ENCODE results near the gene ADGRG6.
"Not testable (repeated sequence)": the region's sequence is repeated elsewhere in the genome, so short reads cannot be mapped to it uniquely, and the experiment has no call there.

Gene ADGRG6

GRCh38 chr6:142343938-142344337 lies 42.1 kb downstream of the ADGRG6 start:
- FAIRE-seq, result no peak
- no peak for DNase-seq (ENCODE audit: low spot score)

- FAIRE-seq, result no peak
Measured at GRCh38 chr6:142345261-142345660, 43.5 kb downstream of the ADGRG6 start.

DNA sequence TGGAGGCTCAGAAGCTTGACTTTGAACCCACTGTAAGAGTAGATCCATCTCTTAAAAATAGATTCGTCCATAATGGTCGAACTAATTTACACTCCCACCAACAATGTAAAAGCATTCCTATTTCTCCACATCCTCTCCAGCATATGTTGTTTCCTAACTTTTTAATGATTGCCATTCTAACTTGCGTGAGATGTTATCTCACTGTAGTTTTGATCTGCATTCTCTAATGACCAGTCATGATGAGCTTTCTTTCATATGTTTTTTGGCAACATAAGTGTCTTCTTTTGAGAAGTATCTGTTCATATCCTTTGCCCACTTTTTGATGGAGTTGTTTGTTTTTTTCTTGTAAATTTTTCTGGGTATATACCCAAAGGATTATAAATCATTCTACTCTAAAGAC lies 44.4 kb downstream of the ADGRG6 start:
- not testable (repeated sequence) for FAIRE-seq; DNase-seq (ENCODE audit: low spot score)

More at GRCh38 chr6:142345261-142345660, 43.5 kb downstream of the ADGRG6 start:
- no peak for DNase-seq (ENCODE audit: low spot score)

GRCh38 chr6:142349215-142349823 lies 47.5 kb downstream of the ADGRG6 start:
- FAIRE-seq (no peak), DNase-seq (ENCODE audit: low spot score) (no peak)

GRCh38 chr6:142350309-142350708 lies 48.5 kb downstream of the ADGRG6 start:
- FAIRE-seq (no peak), DNase-seq (ENCODE audit: low spot score) (no peak)

- FAIRE-seq, result no peak
- no peak for DNase-seq (ENCODE audit: low spot score)
Measured at GRCh38 chr6:142353690-142354089, 51.9 kb downstream of the ADGRG6 start.

GRCh38 chr6:142354650-142355049 lies 52.8 kb downstream of the ADGRG6 start:
- DNase-seq (ENCODE audit: low spot score) (no peak), FAIRE-seq (no peak)

DNA sequence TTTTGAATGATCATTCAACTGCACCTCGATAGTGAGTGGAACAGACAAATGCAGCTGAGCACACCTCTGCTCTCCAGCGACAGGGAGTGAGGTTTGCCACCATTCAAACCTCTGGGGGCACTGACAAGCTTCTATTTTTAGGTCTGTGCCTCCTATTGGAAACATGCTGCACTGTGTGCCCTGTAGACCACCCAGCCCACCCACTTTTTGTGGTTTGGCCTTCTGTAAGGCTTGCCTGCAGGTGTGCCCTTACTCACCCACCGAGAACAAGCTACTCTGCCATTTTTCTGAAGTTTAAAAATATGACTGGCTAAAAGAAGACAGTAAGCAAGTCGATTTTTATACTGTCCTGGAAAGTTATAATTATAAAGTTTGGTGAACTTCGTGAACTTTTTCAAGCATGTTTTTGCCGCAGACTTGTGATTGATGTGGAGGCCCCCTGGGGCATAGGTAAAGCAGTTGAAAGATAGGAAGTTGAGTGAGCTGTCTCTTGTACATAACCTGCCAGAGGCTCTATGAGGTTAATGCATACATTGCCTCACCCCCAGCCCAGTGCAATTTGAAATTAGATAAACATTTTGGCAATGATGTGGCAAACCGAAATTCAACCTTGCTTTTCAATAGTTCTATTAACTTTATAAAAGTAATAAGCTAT lies 53.8 kb downstream of the ADGRG6 start:
- no peak for DNase-seq (ENCODE audit: low spot score)
- FAIRE-seq, result no peak

DNA sequence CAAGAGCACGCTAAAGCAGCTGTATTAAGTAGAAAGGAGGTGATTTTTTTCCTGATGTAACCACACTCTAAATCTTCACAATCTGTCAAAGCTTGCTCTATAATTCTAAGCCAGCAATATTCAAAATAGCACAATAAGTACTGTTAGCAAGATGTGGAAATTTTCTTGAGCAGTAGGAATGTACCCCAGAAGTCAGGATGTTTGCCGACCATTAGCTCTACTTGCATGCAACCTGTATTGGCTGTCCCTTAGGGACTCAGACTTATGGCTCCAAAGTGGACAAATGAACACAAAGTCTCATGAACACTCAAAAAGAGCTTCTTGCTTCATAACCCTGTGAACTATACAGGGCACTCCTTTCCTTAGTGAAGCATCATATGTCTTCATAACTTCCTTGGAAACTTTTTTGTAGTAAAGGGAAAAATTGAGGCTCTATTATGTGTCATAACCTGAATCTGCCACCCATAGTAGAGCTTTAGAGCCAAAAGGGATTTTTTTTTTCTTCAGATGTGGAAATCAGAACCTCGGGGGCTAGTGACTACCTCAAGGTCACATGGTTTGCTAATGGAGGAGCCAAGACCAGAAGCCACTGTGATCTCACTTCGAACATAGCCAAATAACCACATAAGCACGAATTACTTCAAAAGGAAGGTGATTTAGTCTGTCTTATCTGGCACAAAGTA lies 54.5 kb downstream of the ADGRG6 start:
- FAIRE-seq (no peak), DNase-seq (ENCODE audit: low spot score) (no peak)

GRCh38 chr6:142356884-142357225 lies 55.0 kb downstream of the ADGRG6 start:
- FAIRE-seq (no peak), DNase-seq (ENCODE audit: low spot score) (no peak)

GRCh38 chr6:142357879-142358278 lies 56.1 kb downstream of the ADGRG6 start:
- FAIRE-seq, result no peak
- DNase-seq (ENCODE audit: low spot score), result no peak

GRCh38 chr6:142359271-142359960 lies 57.6 kb downstream of the ADGRG6 start:
- FAIRE-seq, result no peak
- DNase-seq (ENCODE audit: low spot score), result no peak

DNA sequence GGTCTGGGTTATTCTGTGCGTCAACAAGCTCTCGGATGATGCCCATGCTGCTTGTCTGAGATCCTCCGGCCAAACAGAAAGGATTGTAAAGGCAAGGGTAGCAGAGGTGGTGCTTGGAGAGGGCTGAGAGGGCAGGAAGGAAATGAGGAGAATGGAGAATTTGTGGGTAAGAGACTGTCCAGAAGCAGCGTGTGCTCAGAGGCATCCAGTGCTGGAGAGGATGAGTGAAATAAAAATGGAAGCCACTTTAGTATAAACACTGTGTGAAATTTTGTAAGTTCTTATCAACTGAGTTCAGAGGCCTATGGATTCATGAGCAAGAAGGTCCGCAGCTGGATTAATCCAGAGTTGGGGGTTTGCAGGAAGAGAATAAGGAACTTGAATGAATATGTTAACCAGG lies 59.5 kb downstream of the ADGRG6 start:
- no peak for FAIRE-seq
- DNase-seq (ENCODE audit: low spot score), result no peak

GRCh38 chr6:142361779-142362750 lies 60.3 kb downstream of the ADGRG6 start:
- DNase-seq (ENCODE audit: low spot score) (no peak), FAIRE-seq (no peak)

- no peak for DNase-seq (ENCODE audit: low spot score)
- FAIRE-seq, result no peak
Measured at GRCh38 chr6:142367061-142367460, 65.3 kb downstream of the ADGRG6 start.

GRCh38 chr6:142367501-142368018 lies 65.8 kb downstream of the ADGRG6 start:
- DNase-seq (ENCODE audit: low spot score) (no peak), FAIRE-seq (no peak)

DNA sequence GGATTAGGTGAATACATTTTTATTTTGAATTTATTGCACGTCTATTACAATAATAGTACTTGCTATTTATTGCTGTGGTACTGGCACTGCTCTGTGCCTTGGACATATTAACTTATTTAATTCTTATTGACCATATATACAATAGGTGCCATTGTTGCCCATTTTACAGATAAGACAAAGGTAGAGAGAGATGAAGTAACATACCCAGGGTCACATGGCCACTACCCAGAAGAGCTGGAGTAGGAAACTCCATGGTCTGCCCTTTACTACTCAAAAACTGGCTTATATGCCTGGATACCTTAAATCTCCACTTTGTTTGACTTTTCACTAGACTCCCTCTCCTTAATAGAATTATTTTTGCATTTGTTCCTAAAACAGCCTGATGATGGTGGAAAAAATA lies 67.5 kb downstream of the ADGRG6 start:
- FAIRE-seq (no peak), DNase-seq (ENCODE audit: low spot score) (no peak)

- FAIRE-seq, result no peak
- DNase-seq (ENCODE audit: low spot score), result peak; percentile 74
Measured at GRCh38 chr6:142372348-142372747, 70.5 kb downstream of the ADGRG6 start.

DNA sequence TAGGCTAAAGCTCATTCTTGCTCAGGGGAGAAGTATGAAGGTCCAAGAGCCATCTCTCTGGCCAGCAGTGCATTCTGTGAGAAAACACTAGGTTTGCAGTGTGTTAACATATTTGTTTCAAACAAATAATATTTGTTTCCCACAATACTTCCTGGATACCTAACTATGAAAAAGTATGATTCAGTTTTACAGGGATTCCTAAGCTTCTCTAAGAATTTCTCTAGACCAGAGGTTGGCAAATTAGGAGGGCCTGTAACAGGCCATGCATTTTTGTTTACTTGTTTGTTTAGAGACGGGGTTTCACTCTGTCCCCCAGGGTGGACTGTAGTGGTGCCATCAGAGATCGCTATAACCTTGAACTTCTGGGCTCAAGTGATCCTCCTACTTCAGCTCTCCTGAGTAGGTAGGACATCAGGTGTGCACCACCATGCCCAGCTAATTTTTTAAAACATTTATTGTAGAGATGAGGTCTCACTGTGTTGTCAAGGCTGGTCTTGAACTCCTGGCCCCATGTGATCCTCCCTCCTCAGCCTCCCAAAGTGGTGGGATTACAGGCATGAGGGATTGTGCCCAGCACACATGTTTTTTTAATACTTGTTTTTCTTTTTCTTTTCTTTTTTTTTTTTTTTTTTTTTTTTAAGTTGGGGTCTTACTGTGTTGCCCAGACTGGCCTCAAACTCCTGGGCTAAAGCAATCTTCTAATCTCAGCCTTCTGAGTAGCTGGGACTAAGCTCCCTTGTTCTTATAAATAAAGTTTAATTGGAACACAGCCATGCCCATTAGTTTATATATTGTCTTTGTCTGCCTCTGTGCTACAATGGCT lies 71.7 kb downstream of the ADGRG6 start:
- FAIRE-seq (no peak), DNase-seq (ENCODE audit: low spot score) (no peak)

Data from urothelium cell line (cell line).